HG03139 (cell line): ENCODE measurements around the gene SOX5.

Experiments
- ATAC-seq: cut with Tn5 transposase; IDR thresholded peaks from one replicate; pipeline ENCODE4 v1.9.1; 2021; ENCODE audit not compliant: unreplicated experiment

SOX5 gene

DNA sequence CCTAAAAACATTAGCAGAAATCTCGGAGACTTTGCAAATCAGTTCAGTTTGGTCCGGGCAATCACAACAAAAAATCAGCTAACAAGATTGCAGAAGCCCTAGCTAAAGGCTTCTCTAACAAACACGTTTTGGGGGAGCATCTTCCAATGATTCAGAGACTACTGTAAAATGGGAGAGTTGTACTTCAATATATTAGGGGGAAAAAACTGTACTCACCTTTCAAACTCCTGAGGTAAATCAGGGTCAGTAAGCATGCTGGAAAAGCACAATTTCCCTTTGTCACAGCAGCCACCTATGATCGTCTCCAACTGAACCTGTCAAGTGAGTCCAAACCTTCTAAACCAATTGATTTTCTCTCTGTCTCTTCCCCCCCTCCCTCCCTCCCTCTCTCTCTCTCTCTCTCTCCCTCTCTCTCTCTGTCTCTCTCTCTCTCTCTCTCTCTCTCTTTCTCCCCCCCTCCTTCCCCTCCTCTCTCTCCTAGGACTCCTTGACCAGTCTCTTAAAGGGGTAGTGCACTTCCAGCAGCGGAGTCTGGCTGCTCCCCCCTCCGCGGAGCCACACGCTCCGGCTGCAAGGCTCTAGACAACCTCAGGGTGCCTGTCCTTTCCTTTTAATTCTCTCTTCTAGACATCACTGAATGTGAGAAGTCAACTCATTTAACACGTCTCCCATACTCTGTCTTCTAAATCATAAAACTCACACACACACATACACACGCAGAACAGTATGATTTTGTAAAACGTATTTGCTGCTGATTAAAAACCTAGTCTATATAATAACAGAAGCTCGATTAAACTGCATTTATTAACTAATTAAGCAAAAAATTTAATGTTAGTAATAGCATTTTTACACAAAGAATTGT is at the start of gene SOX5:
Gene SOX5, minus strand, starts transcription at position 323 of the 862 bp plus-strand sequence. Its CDS starts 69 bp downstream, at position 254.
- ATAC-seq: no peak

DNA sequence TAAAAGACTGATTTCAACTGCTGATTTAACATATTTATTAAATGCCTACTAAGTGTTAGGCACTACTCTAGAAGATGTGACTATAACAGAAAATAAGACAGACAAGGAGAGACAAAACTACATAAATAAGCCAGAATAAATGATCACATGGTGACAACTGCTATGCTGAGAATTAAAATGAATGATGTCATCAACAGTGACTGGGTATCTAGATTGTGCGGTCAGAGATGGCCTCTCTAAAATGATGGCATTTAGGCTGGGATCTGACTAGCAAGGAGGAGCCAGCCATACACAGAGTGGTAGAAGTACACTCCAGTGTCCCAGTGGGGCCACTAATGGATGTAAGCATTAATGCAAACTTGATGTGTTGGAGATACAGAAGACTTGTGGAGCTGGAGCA is 37.6 kb upstream of the SOX5 start:
- ATAC-seq: no peak

DNA sequence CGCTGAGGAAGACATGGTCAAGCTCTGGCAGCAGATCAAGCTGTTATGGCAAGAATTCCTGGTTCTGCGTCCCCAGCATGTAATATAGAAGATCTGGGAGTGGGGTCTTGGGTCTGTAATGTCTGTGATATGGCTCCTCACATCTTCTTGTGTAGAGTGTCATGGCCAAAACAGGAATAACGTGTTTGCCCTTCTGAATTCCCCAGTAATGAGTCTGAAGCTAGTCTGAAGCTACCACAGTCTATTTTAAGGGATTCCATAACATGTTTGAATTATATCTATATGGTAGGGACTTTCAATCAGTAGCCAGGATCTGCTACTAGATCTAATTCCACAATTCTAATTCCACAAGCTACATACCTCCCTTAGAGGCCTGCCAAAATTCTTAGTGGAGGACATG is 31.4 kb upstream of the SOX5 start:
- ATAC-seq: no peak

DNA sequence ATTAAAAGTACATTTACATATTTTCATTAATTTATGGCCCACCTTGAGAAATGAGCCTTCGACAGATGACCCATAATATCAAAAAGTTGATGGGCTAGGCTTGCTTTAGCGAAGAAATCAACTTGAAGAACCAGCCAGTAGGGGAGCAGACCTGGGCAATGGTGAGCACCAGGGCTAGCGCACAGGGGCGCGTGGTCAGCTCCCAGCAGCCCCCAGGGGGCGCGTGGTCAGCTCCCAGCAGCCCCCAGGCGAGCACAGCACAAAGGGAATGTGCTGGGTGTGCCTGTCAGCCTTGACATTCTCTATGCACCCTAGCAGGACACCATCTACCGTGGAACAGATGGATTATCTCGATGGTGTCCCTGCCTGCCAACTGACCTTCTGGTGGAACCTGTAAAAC is 15.3 kb upstream of the SOX5 start:
- no peak for ATAC-seq

DNA sequence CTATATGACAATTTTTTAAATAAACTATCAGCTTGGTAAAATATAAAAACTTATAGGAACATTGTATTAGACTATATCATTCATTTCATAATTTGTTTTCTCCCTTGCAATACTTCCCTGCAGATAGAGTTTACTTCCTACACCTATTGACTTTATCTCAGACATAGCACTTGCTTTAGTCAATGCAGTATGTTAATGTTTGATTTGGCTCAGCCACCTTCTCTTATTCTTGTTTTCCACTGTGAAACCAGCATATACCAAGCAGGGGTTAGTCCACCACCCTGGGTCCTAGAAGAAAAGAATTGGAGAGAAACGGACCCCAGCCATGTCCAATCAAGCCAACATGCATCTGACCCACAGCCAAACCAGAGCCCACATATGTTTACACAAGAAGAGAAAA is 10.4 kb upstream of the SOX5 start:
- ATAC-seq: no peak

DNA sequence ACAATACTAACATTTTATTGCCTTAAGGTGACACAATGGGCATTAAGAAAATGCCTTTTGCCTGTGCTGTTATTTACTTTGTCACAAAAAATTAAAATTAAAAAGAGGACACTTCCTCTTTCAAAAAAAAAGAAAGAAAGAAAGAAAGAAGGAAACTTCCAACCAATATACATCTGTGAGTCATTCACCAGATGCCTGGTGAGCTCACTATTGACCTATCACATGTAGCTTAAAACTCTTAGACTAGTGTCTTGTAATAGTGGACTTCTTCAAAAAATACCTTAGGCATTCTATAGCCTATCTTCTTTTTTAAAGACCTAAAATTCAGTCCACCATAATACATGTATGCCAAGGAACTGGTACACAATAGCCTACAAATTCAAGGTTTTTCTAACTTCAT is 4.9 kb upstream of the SOX5 start:
- no peak for ATAC-seq

DNA sequence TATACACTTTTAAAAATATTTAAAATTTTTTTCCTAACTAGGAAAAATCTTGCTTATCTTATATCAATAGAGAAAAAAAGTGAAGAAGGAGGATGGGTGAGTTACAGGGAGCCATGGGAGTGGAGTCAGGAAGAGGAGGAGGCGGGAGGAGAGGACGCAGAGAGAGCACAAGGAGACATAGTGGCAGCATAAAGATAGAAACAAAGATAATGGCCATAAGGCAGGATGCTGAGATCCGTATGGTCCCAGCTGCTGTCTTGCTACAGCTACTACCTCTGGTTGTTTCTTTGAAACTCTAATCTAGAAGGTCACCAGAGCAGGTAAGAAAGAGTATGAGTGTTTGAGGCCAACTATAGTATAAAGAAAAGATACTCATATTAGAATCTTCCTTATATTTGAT is 2.6 kb upstream of the SOX5 start:
- no peak for ATAC-seq

DNA sequence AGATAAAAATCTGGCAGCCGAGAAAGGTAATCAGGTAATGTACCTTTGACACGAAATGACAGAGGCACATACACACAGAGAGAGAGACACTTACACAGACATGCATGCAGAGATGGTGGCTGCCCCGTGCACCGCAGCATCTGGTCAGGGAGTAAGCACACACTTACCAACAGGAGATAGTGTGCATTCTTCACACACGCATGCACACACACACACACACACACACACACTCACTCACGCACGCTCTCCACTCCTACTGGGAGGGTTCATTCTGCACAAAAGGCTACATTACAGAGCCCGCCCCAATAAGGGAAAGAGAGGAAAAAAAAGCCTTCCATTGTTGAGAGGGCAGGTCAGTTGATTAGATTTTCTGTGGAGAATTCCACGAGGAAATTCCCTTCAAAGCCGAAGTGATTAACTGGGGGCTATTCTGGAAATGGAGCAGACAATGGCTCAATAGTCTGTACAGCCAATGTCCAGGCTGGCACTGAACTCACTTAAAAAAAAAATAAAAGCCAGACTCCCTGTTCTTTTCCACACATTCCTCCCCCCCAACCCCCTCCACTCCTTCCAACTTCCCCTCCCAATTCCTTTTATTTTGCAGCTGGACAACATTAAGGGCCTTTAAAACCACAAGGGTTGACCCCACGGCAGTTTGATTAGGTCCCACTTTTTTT is 1.4 kb upstream of the SOX5 start:
- ATAC-seq: no peak

DNA sequence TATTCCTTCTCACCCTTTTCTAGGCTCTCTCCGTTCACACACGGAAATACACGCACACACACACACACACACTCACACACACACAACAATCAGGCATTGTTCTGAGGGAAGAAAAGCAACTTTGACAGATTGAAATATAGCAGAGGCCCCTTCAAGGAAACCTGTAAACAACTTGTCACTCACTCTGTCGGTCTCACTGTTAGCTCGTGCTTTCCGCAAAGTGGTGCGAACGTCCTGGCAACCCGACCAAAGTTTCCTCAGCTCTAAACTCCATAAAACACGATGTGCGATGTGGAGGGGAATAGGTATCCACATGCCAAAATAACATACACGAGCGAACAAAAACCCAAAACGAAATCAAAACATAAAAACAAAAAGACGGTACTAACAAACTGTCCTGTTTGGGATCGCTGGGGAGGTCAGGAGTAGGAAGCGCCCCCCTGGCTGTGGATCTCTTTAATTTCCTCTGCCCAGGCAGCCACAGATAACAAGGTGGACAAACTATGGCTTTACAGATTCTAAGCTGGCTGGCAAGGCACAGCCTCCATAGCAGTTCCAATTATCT is 822 bp upstream of the SOX5 start:
- ATAC-seq: no peak

DNA sequence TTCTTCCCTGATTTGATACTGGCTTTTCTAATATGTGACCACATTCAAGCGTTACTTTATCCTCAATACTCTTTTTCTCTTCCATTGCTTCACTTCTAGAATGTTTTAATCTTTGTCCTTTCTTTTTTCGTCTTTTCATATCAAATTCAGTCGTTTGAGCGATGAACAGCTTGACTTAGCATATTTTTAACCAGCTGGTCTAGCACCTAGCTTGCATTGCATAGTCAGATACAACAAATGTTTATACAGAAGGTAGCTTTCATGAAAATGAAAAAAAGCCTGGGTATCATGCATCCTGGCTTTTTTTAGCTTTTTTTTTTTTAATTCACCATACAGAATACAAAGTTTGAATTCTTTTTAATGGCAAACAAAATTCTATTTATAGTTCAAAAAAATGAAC is 1.2 kb downstream of the SOX5 start:
- no peak for ATAC-seq

DNA sequence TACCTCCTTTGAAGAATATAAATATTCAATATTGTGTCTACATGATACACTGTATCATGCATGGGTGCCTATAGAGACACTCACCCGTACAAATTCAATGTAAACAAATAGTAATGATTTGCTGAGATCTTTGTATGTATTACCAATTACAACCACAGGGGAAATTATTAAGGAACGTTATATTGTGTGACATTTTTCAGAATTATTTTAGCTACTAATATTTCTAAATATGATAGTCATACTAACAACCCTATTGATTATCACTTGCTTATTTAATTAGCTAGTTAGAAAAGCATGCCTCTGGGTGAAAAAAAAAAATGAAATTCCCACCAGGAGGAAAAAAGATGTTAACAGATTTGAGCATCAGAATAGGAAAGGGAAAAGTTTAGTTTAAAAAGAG is 2.1 kb downstream of the SOX5 start:
- ATAC-seq: no peak

DNA sequence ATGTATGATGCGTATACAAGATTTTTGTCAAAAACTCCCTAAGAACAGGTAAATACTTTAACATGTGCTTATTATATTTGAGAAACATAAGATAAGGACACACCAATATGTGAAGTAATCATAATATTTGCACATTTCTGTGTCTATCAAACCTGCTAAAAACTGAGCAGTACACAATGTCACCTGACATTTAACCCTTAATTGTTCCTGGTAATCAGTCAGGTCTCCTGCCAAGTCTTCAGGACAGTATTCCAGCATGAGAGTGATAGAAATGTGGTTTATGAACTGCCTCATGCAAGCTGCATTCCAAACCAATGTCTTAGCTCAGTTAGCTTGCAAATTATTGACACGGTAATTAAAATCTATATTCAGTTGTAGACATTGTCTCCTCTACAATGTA is 4.2 kb downstream of the SOX5 start:
- ATAC-seq: no peak

DNA sequence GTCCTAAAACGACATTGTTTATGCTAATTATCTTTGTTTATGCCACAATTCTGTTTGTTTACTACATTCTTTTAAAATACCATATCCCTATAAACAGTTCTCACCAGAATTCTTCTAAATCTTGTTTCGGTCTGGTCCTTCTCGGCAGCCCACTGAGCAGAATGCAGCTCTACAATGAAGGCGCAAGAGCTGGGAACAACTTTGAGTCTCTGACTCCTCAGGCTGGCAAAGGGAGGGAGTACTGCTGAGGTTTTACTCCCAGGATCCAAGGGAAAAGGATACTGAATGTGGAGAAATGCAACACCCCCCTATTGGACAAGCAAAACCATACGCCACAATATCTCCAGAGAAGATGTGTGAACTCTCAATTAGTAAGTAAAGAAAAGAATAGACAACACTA is 5.4 kb downstream of the SOX5 start:
- no peak for ATAC-seq

DNA sequence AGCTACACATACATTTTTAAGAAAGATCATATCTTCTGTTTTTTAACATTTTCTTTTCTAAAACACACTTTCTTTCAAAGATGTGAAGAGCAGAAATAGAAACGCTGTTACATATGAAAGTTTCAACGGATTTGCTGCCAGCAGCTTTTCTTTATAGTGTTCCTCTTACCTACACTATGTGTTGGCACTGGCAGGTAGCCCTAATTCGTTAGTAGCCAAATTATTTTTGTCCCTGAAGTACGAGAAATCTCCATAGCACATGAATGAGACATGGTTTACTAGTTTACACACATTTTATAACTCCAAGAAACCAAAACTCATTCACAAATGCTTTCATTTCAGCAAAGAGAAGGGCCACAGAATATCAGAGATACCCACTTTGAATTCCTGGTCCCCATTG is 6.6 kb downstream of the SOX5 start:
- ATAC-seq: no peak

DNA sequence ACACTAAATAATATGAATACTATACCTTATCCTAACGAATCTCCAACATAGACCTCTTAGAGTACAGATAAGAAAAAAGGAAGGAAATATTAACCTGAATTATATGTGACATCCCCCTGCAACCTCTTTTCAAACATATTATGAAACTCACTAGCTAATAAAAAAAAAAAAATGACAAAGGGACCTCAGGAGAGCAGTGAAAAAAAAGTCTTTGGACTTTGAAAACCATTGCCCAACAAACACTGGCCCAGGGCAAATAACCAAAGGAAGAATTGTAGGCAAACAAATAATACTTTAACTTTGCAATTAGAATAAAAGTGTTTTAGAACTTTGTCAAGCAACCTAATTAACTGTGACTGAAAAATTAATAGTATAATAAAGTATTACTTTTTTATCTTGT is 7.7 kb downstream of the SOX5 start:
- ATAC-seq: no peak

DNA sequence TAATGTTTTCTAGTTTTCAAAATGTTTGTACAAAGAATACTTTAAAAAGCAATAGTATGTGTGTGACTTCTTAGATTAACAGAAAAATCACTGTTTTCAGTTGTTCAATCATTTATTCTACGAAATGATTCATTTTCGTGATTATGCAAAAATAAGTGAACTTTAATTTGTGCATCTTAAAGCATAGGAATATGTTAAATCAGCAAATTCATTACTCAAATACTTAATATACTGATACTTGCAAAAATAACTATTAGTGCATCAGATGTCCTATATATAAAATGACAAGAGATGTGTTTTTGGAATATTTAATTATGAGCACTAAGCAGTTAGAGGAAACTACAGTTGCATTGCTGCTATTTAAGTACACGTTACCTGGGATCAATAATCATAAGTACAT is 11.0 kb downstream of the SOX5 start:
- no peak for ATAC-seq

DNA sequence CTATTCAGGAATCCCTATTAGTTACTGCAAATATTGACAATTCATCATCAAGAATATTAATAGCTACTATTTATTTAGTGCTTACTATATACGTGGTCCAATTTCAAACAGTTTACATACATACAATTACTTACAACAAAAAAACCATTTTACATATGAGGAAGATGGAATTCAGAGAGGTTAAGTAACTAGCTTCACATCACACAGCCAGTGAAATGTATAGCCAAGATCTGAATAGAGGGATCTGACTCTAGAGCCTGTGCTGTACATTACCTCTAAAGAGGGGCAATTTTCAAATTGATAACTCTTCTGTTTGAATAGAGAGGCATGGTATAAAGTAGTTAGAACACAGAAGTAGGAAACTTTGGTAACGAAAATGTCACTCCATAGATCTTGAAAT is 18.3 kb downstream of the SOX5 start:
- no peak for ATAC-seq

DNA sequence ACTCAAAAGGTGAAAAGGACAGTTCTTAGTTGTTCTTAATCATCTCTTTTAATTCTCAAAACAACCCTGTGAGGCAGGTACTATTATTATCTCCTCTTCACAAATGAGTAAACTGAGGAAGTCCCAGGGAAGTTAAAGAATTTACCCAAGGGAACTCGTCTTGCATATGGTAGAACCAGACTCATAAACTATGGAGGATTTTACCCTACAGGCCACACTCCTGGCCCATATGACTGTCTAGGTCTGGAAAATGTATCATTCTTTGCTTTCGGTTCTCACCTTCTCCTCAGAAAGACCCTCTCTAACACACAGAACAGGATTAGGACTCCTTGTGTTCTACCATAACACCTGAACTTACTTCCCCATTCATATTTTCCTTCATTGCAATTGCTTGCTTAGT is 18.9 kb downstream of the SOX5 start:
- no peak for ATAC-seq

DNA sequence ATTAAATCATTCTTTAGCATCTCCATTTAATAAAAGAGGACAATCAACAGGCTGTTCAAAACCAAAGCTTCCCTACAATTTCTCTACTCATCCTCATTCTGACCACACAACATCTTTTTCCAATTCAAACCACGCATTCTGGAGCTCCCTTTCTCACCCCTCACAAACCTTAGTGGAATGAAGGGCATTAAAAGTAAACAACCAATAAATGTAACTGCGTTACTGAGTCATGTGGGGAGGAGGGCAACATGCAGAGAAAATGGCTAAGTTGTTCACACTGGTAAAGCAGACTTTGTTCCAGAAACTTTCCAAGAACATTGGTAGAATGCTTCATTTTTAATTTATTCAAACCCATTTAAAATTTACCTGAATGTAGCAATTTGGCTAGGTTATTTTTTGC is 19.6 kb downstream of the SOX5 start:
- ATAC-seq: no peak

DNA sequence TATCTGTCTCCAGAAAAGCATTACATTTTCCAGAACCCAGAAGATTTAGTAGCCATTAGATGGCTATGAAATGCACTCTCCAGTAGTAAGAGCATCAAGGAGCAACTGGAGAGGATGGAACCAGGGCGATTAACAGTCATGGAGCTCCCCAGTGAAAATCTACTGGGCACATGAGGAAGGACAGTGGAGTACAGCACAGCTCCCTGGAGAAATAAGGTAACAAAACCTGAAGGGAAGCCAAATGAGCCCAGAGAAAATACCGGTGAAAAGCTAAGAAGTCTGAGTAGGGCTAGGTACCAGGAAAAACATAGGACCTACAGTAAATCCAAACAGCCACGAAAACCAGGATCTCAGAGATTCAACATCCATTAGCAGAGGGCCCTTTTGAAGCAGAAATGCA is 21.6 kb downstream of the SOX5 start:
- no peak for ATAC-seq

DNA sequence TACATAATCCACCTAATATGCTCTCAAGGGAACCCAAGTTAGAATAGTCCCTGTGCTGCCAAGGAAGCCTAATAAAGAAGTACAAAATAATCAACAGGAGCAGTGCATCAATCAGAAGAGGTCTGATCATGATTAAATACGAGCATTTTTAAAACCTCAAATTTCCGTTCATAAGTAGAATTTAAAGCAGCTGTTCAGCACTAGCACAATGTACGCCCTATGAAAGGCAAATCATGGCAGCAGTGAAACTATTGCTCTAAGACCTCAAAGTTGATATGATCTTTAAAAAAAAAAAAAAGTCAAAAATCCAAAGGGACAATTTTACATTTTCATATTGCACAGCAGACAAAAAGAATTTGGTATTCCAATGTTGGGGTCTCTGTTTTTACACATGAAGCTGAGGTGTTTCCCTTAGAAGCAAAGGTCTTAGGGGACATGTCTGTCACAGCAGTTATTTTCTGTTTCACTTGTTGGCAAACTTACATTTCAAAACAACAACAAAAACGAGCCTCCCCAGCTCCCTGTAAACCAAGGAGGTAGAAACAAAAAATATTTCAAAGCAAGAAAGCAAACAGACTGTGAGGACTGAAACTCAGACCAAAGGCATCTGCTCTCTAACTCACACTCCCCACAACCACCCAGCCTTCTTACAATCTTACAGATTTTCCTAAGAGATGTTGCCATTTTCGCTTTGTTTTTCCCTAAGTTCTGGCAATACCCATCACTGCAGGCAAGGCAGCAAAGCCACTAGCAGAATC is 28.2 kb downstream of the SOX5 start:
- no peak for ATAC-seq

DNA sequence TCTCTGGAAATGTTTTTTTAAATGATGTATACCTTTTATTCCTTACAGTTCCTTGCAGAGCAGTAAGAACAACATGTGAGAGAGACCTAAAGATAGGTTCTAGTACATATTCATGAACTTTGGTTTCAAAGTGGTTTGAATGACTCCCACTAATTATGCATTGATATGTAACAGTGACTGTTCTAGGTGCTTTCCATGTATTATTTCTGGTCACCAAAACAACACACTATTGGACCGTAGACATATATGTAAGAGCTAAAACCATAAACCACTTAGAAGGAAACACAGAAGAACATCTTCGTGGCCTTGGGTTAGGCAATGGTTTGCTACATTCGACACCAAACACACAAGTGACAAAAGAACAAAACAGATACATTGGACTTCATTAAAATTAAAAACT is 37.9 kb downstream of the SOX5 start:
- ATAC-seq: no peak
